Measurements from ENCODE around the gene SAMD3. TPM values are rescaled to one million over a fixed set of nuclear protein-coding genes. Genes with fewer than 3 reads are reported as not detected.

The SAMD3 gene
- total and polyA plus RNA-seq, 2 donors (not counting 3 experiments of a cell fraction or from before 2014, with no cell fraction given), result not detected

DNA sequence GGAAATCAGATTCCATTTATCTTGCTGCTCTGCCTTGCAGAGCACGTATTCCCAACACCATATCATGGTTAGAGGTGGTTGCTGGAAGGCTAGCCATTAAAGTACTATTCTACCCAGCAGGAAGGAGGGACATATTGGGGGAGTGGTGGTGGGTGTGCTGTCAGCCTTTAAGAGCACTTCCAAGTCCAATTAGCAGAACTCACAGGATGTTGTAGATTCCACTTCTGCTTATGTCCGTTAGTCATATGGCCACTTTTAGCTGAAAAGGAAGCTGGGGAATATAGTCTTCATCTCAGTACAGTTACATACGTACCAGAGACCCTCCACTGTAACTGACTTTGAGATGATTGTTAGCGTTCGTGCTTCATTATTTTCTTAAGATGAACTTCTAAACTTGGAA is 94.4 kb downstream of the SAMD3 start:
- DNase-seq (ENCODE audit: low read depth, low spot score) (no peak), FAIRE-seq (no peak)
- no peak overlapping the region for H3K9ac ChIP-seq (replicated peaks; ENCODE audit: extremely low read depth, insufficient read depth, low read length)
- peaks cover 0 to 8% of the 10 kb centered on the region in 2 experiments for H3K36me3 ChIP-seq (ENCODE audit: control insufficient read depth in 2 of 2, extremely low read depth in 1 of 2, insufficient read depth in 2 of 2, low read length in 2 of 2)
- H3K27ac ChIP-seq (ENCODE audit: insufficient read depth, low read depth, low read length), result peak overlapping the region; percentile 81
- no peaks in the 10 kb centered on the region for H4K20me1 ChIP-seq (replicated peaks; ENCODE audit: control insufficient read depth, extremely low read depth, insufficient read depth, low read length)
- TF ChIP-seq GATA2 (IDR thresholded peaks at IDR 0.05; ENCODE audit: insufficient read depth, insufficient read length, low read depth, low read length) (no peak), POLR2A (IDR thresholded peaks at IDR 0.05; ENCODE audit: low read depth, low read length) (no peak), JUN (IDR thresholded peaks at IDR 0.05; ENCODE audit: borderline replicate concordance, insufficient read depth, insufficient read length, low read depth) (no peak), EZH2 (IDR thresholded peaks at IDR 0.05; ENCODE audit: borderline replicate concordance, low read depth, low read length, severe bottlenecking) (no peak), FOS (IDR thresholded peaks at IDR 0.05; ENCODE audit: borderline replicate concordance, insufficient read depth, low read length) (no peak), MYC (IDR thresholded peaks at IDR 0.05; ENCODE audit: low read depth, low read length) (no peak), POLR2AphosphoS5 (IDR thresholded peaks at IDR 0.05; ENCODE audit: insufficient read depth, low read depth, low read length) (no peak)
- TF ChIP-seq, protein P1, sequence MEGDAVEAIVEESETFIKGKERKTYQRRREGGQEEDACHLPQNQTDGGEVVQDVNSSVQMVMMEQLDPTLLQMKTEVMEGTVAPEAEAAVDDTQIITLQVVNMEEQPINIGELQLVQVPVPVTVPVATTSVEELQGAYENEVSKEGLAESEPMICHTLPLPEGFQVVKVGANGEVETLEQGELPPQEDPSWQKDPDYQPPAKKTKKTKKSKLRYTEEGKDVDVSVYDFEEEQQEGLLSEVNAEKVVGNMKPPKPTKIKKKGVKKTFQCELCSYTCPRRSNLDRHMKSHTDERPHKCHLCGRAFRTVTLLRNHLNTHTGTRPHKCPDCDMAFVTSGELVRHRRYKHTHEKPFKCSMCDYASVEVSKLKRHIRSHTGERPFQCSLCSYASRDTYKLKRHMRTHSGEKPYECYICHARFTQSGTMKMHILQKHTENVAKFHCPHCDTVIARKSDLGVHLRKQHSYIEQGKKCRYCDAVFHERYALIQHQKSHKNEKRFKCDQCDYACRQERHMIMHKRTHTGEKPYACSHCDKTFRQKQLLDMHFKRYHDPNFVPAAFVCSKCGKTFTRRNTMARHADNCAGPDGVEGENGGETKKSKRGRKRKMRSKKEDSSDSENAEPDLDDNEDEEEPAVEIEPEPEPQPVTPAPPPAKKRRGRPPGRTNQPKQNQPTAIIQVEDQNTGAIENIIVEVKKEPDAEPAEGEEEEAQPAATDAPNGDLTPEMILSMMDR (IDR thresholded peaks at IDR 0.05; ENCODE audit: extremely low read depth in 1 of 2, insufficient read depth in 1 of 2, low read depth in 1 of 2, low read length in 2 of 2), result no peak
- TF ChIP-seq, protein P2, sequence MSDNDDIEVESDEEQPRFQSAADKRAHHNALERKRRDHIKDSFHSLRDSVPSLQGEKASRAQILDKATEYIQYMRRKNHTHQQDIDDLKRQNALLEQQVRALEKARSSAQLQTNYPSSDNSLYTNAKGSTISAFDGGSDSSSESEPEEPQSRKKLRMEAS (IDR thresholded peaks at IDR 0.05; ENCODE audit: insufficient read depth, insufficient read length), result no peak
- H3K9me1 ChIP-seq (replicated peaks; ENCODE audit: control insufficient read depth, extremely low read depth, insufficient read depth, low read length), result no peaks in the 10 kb centered on the region
- dilution Hi-C loops (cut with MboI; ENCODE audit: extremely low pct_ligation_motif_present, low sequenced_read_pairs), result no loop called here
- H3K4me2 ChIP-seq (ENCODE audit: insufficient read depth, low read length), result peak overlapping the region; percentile 85
- H3K27me3 ChIP-seq (ENCODE audit: control insufficient read depth in 2 of 2, insufficient read depth in 2 of 2, low read length in 2 of 2), result no peaks in the 10 kb centered on the region
- intact Hi-C loops (cut with micrococcal nuclease), result no loop called here
- peaks cover 34% of the 10 kb centered on the region for H3K4me1 ChIP-seq (ENCODE audit: control insufficient read depth, extremely low read depth, insufficient read depth, low read length)
- CTCF ChIA-PET, result interaction anchor here (1.2 kb wide), 1 partner anchor 13 kb away, joined by 3 read pairs; no protein-coding TSS in a partner anchor
- no TSS peak for BruUV-seq (replicated peaks)
- H3K79me2 ChIP-seq (ENCODE audit: control insufficient read depth, insufficient read depth, low read length), result peaks cover 31% of the 10 kb centered on the region
- POLR2A ChIA-PET, result no interaction called here
- no peak overlapping the region for H2AFZ ChIP-seq (ENCODE audit: low read depth, low read length)
- no peaks in the 10 kb centered on the region for H3K9me3 ChIP-seq (replicated peaks; ENCODE audit: control insufficient read depth, insufficient read depth, low read length)
- H3K4me3 ChIP-seq (replicated peaks in 1 of 3; ENCODE audit: insufficient read depth in 1 of 3, low read depth in 1 of 3, low read length in 3 of 3), result no peak overlapping the region

All from endothelial cell of umbilical vein (primary cell).